C4-2B (cell line): Measurements from ENCODE around the gene ENG.

Source experiments
- ZFX ChIP-seq: fragments of 450-650 bp; IDR thresholded peaks from 2 replicates; pipeline ENCODE4 v1.6.1; 2017
- TF ChIP-seq, protein P1 (sequence below): fragments of 450-650 bp; conservative IDR thresholded peaks from 2 replicates; pipeline ENCODE4 v1.5.1; 2017; ENCODE audit warnings: mild to moderate bottlenecking

- TF ChIP-seq, protein P1, sequence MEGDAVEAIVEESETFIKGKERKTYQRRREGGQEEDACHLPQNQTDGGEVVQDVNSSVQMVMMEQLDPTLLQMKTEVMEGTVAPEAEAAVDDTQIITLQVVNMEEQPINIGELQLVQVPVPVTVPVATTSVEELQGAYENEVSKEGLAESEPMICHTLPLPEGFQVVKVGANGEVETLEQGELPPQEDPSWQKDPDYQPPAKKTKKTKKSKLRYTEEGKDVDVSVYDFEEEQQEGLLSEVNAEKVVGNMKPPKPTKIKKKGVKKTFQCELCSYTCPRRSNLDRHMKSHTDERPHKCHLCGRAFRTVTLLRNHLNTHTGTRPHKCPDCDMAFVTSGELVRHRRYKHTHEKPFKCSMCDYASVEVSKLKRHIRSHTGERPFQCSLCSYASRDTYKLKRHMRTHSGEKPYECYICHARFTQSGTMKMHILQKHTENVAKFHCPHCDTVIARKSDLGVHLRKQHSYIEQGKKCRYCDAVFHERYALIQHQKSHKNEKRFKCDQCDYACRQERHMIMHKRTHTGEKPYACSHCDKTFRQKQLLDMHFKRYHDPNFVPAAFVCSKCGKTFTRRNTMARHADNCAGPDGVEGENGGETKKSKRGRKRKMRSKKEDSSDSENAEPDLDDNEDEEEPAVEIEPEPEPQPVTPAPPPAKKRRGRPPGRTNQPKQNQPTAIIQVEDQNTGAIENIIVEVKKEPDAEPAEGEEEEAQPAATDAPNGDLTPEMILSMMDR = no peak
- TF ChIP-seq ZFX = no peak
These were observed 28.1 kb downstream of the ENG start for GRCh38 chr9:127826253-127826913.
